Measurements from ENCODE around the gene PPP2R3C.
"Not testable (repeated sequence)": the region's sequence is repeated elsewhere in the genome, so short reads cannot be mapped to it uniquely, and the experiment has no call there.

Gene PPP2R3C

DNA sequence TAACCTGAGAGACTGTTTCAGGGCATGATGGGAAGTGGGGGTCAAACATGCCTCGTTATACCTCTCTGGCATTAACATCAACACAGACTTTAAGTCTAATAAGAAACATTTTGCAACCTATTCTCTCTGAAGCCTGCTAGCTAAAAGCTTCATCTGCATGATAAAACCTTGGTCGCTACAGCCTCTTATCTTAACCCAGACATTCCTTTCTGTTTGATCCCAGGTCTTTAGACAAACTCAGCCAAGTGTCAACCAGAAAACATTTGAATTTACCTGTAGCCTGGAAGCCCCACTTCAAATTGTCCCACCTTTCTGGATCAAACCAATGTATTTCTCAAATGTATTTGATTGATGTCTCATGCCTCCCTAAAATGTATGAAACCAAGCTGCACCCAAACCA is 9.1 kb downstream of the PPP2R3C start:
- no peak overlapping the region for H2AFZ ChIP-seq (ENCODE audit: low read length)
- TF ChIP-seq, protein P1, sequence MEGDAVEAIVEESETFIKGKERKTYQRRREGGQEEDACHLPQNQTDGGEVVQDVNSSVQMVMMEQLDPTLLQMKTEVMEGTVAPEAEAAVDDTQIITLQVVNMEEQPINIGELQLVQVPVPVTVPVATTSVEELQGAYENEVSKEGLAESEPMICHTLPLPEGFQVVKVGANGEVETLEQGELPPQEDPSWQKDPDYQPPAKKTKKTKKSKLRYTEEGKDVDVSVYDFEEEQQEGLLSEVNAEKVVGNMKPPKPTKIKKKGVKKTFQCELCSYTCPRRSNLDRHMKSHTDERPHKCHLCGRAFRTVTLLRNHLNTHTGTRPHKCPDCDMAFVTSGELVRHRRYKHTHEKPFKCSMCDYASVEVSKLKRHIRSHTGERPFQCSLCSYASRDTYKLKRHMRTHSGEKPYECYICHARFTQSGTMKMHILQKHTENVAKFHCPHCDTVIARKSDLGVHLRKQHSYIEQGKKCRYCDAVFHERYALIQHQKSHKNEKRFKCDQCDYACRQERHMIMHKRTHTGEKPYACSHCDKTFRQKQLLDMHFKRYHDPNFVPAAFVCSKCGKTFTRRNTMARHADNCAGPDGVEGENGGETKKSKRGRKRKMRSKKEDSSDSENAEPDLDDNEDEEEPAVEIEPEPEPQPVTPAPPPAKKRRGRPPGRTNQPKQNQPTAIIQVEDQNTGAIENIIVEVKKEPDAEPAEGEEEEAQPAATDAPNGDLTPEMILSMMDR (conservative IDR thresholded peaks at IDR 0.05; ENCODE audit: low read length), result no peak
- no peak for TF ChIP-seq EZH2phosphoT487 (IDR thresholded peaks at IDR 0.05; ENCODE audit: borderline replicate concordance)
- H3F3A ChIP-seq (ENCODE audit: low read depth), result no peaks in the 10 kb centered on the region
- H3K27me3 ChIP-seq (ENCODE audit: insufficient read depth, low read length, poor library complexity, severe bottlenecking), result no peaks in the 10 kb centered on the region
- no peak overlapping the region for H3K9ac ChIP-seq (ENCODE audit: low read depth, low read length, poor library complexity, severe bottlenecking)
- H3K9me2 ChIP-seq (replicated peaks; ENCODE audit: low read depth, low read length), result no peaks in the 10 kb centered on the region
- H3K36me3 ChIP-seq (ENCODE audit: insufficient read depth, low read length), result peaks cover 47% of the 10 kb centered on the region; the same call in 1 of the 2 replicates
- H3K79me2 ChIP-seq (ENCODE audit: insufficient read depth, low read length), result peaks cover 30% of the 10 kb centered on the region; the same call in 1 of the 2 replicates
- H3K4me2 ChIP-seq (ENCODE audit: low read depth, low read length, poor library complexity, severe bottlenecking), result no peak overlapping the region
- no peak overlapping the region for H3K4me3 ChIP-seq (ENCODE audit: low read length, poor library complexity, severe bottlenecking)
- H3K9me3 ChIP-seq (ENCODE audit: insufficient read depth, low read depth, low read length), result peaks cover 5% of the 10 kb centered on the region; the same call in 1 of the 2 replicates
- H3K4me1 ChIP-seq (ENCODE audit: insufficient read depth, low read length, poor library complexity, severe bottlenecking), result peaks cover 4% of the 10 kb centered on the region
- no peaks in the 10 kb centered on the region for H4K20me1 ChIP-seq (ENCODE audit: insufficient read depth, low read length, poor library complexity, severe bottlenecking)

DNA sequence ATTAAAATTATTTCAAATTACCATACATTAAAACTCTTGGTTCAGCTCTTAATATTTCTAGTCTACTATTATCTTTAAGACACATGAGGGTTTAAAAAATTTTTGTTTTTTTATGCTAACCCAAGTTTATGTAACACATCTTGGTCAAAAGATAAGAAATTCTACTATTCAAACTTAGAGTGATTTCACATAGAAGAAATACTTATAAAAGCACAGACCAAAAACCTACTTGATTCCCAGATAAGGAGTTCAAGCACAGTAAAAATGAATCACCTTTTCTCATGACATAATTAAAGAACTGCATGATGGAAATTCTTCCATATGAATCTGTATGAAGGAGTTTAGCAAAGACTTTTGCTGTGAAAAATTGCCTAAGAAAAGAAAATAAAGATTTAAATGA is 13.9 kb downstream of the PPP2R3C start:
- Histone ChIP-seq H3K9me3 (ENCODE audit: insufficient read depth, low read depth, low read length) (peaks cover 5% of the 10 kb centered on the region; the same call in 1 of the 2 replicates), H3K36me3 (ENCODE audit: insufficient read depth, low read length) (peaks cover 58% of the 10 kb centered on the region), H3K9me2 (replicated peaks; ENCODE audit: low read depth, low read length) (no peaks in the 10 kb centered on the region), H3K9ac (ENCODE audit: low read depth, low read length, poor library complexity, severe bottlenecking) (no peak overlapping the region), H4K20me1 (ENCODE audit: insufficient read depth, low read length, poor library complexity, severe bottlenecking) (peaks cover 5% of the 10 kb centered on the region), H3K4me1 (ENCODE audit: insufficient read depth, low read length, poor library complexity, severe bottlenecking) (no peaks in the 10 kb centered on the region), H3K27me3 (ENCODE audit: insufficient read depth, low read length, poor library complexity, severe bottlenecking) (no peaks in the 10 kb centered on the region), H3K79me2 (ENCODE audit: insufficient read depth, low read length) (peaks cover 2% of the 10 kb centered on the region; the same call in 1 of the 2 replicates), H2AFZ (ENCODE audit: low read length) (no peak overlapping the region), H3K4me3 (ENCODE audit: low read length, poor library complexity, severe bottlenecking) (no peak overlapping the region), H3K4me2 (ENCODE audit: low read depth, low read length, poor library complexity, severe bottlenecking) (no peak overlapping the region), H3F3A (ENCODE audit: low read depth) (no peaks in the 10 kb centered on the region)
- TF ChIP-seq EZH2phosphoT487 (IDR thresholded peaks at IDR 0.05; ENCODE audit: borderline replicate concordance), result no peak
- TF ChIP-seq, protein P1 (conservative IDR thresholded peaks at IDR 0.05; ENCODE audit: low read length), result no peak

DNA sequence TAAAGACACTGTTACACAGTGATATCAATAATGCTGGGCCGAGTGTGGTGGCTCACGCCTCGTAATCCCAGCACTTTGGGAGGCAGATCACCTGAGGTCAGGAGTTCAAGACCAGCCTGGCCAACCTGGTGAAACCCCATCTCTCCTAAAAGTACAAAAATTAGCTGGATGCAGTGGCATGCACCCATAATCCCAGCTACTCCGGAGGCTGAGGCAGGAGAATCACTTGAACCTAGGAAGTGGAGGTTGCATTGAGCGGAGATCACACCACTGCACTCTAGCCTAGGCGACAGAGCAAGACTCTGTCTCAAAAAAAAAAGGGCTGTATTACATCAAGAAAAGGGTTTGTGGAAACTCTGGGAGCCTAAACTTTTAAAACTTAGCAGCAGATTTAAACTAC is 27.1 kb downstream of the PPP2R3C start:
- not testable (repeated sequence) for H3F3A ChIP-seq (ENCODE audit: low read depth); H2AFZ ChIP-seq (ENCODE audit: low read length); H3K9me3 ChIP-seq (ENCODE audit: insufficient read depth, low read depth, low read length); H3K9ac ChIP-seq (ENCODE audit: low read depth, low read length, poor library complexity, severe bottlenecking); H3K9me2 ChIP-seq (replicated peaks; ENCODE audit: low read depth, low read length); H3K4me2 ChIP-seq (ENCODE audit: low read depth, low read length, poor library complexity, severe bottlenecking); H4K20me1 ChIP-seq (ENCODE audit: insufficient read depth, low read length, poor library complexity, severe bottlenecking); H3K79me2 ChIP-seq (ENCODE audit: insufficient read depth, low read length); H3K27me3 ChIP-seq (ENCODE audit: insufficient read depth, low read length, poor library complexity, severe bottlenecking); H3K4me1 ChIP-seq (ENCODE audit: insufficient read depth, low read length, poor library complexity, severe bottlenecking); H3K4me3 ChIP-seq (ENCODE audit: low read length, poor library complexity, severe bottlenecking)
- H3K36me3 ChIP-seq (ENCODE audit: insufficient read depth, low read length), result peaks cover 66% of the 10 kb centered on the region

DNA sequence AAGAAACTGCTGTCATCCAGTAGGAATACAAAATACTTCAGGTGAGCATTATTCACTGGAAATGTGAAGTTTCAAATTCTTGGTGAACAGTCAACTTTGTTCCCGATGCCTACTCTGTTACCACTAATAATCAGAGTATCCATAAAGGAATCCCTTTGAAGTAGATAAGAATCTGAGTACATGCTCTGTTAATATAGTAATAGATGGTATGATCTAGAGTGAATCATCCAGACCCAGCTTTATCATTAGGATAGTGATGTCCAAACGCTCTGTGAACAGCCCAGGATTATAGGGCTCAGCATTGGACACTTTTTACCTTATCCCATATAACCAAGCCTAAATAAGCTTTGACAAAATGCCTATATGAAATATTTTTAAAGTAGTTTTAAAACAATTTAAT is 33.3 kb downstream of the PPP2R3C start:
- no peaks in the 10 kb centered on the region for H4K20me1 ChIP-seq (ENCODE audit: insufficient read depth, low read length, poor library complexity, severe bottlenecking)
- H3K36me3 ChIP-seq (ENCODE audit: insufficient read depth, low read length), result peaks cover 52% of the 10 kb centered on the region
- H3K4me3 ChIP-seq (ENCODE audit: low read length, poor library complexity, severe bottlenecking), result no peak overlapping the region
- H3K9me2 ChIP-seq (replicated peaks; ENCODE audit: low read depth, low read length), result no peaks in the 10 kb centered on the region
- TF ChIP-seq, protein P1 (conservative IDR thresholded peaks at IDR 0.05; ENCODE audit: low read length), result no peak
- TF ChIP-seq EZH2phosphoT487 (IDR thresholded peaks at IDR 0.05; ENCODE audit: borderline replicate concordance), result no peak
- H3K79me2 ChIP-seq (ENCODE audit: insufficient read depth, low read length), result no peaks in the 10 kb centered on the region
- no peaks in the 10 kb centered on the region for H3K9me3 ChIP-seq (ENCODE audit: insufficient read depth, low read depth, low read length)
- no peaks in the 10 kb centered on the region for H3F3A ChIP-seq (ENCODE audit: low read depth)
- no peak overlapping the region for H2AFZ ChIP-seq (ENCODE audit: low read length)
- H3K9ac ChIP-seq (ENCODE audit: low read depth, low read length, poor library complexity, severe bottlenecking), result no peak overlapping the region
- no peaks in the 10 kb centered on the region for H3K4me1 ChIP-seq (ENCODE audit: insufficient read depth, low read length, poor library complexity, severe bottlenecking)
- H3K27me3 ChIP-seq (ENCODE audit: insufficient read depth, low read length, poor library complexity, severe bottlenecking), result no peaks in the 10 kb centered on the region
- H3K4me2 ChIP-seq (ENCODE audit: low read depth, low read length, poor library complexity, severe bottlenecking), result no peak overlapping the region

All from Loucy (cell line).